GM06990 (cell line): ENCODE results near the gene CTIF.

ENCODE experiments used
- DNase-seq: peaks from one replicate; pipeline ENCODE4 v3.0.0-alpha.2; 2011; ENCODE audit not compliant: insufficient read length; ENCODE audit errors: extremely low read depth
- H3K27me3 ChIP-seq: replicated peaks from 2 replicates; pipeline ENCODE4 v1.6.0; 2011; ENCODE audit warnings: low read length; ENCODE audit not compliant: control insufficient read depth, insufficient read depth
- H3K36me3 ChIP-seq: 2 replicates; pipeline ENCODE4 v1.5.1; 2011; ENCODE audit warnings: low read length; ENCODE audit not compliant: control insufficient read depth, insufficient read depth
- H3K4me3 ChIP-seq: replicated peaks from 2 replicates; pipeline ENCODE4 v1.5.1; 2011; ENCODE audit warnings: low read depth, mild to moderate bottlenecking, control low read depth, low read length
- TF ChIP-seq, protein P1 (sequence below): IDR thresholded peaks from 2 replicates; pipeline ENCODE4 v1.5.1; 2011; ENCODE audit warnings: low read length, control low read depth, mild to moderate bottlenecking, inconsistent platforms; ENCODE audit not compliant: insufficient read depth, poor library complexity, severe bottlenecking

Gene CTIF

DNA sequence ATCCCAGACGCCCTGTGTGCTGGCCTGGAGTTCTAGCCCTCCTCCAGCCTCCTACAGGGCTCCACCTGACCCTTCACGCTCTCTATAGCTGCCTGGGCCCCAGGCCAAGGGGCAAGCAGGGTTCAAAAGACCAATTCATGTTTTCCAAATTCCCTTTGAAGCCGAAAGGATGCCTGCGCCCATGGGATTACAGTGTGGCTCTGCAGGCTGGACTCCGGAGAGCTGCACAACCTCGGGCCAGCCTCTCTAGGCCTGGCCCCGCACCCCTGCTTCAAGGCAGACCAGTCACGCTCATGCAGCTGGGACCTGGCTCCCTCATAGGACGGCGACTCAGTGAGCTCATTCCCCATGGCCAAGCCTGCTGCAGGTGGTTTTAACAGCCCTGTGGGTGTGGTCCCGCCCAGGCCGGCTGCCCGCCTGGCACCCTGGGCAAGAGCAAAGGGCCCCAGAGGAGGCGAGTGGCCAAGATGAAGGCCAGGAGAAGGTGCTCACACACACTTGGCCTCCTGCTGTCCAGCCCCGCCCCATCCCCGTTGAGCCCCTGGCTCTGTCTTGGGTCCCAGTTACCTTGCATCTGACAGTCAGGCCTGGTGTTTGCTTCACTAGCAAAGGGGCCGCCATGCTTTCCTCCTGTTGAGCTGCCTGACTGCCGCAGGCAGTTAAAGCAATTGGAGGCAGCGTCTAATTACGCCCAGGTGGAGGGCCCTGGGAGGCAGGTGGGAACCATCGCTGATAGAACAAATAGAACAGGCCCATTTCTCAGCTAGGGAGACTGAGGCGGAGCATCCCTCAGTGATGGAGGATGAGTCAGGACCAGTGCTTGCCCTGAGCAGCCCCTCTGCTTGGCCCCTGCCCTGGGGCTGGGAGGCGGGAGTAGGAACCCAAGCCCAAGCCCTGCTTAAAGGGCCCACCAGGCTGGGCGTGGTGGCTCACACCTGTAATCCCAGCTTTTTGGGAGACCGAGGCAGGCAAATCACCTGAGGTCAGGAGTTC is 355.1 kb downstream of the CTIF start:
- DNase-seq: no peak
- Histone ChIP-seq H3K4me3 (no peak overlapping the region), H3K36me3 (no peaks in the 10 kb centered on the region), H3K27me3 (no peaks in the 10 kb centered on the region)
- TF ChIP-seq, protein P1, sequence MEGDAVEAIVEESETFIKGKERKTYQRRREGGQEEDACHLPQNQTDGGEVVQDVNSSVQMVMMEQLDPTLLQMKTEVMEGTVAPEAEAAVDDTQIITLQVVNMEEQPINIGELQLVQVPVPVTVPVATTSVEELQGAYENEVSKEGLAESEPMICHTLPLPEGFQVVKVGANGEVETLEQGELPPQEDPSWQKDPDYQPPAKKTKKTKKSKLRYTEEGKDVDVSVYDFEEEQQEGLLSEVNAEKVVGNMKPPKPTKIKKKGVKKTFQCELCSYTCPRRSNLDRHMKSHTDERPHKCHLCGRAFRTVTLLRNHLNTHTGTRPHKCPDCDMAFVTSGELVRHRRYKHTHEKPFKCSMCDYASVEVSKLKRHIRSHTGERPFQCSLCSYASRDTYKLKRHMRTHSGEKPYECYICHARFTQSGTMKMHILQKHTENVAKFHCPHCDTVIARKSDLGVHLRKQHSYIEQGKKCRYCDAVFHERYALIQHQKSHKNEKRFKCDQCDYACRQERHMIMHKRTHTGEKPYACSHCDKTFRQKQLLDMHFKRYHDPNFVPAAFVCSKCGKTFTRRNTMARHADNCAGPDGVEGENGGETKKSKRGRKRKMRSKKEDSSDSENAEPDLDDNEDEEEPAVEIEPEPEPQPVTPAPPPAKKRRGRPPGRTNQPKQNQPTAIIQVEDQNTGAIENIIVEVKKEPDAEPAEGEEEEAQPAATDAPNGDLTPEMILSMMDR: no peak

DNA sequence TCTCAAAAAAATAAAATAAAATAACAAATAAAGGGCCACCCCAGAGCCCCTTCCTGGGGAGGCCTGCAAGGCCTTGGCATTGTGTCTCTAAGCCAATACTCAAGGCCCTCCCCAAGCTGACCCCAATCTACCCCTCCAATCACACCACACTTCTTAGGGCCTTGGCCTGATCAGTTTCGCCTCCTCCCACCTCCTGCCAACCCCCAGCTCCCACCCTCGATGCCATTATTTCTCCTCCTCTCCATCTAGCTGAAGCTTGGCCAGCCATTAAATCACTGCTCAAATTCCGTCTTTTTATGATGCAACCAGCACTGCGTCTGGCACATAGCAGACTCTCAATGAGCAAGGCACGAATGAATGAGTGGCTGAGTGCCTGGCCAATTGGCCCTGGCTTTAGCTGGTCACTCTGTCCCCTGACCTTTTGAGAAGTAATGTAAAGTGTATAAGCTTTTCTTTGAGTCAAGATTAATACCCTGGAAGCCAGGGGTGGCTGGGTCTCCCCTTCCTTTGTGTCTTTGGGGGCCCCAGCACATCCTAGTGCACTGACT is 356.0 kb downstream of the CTIF start:
- Histone ChIP-seq H3K4me3 (no peak overlapping the region), H3K27me3 (no peaks in the 10 kb centered on the region), H3K36me3 (no peaks in the 10 kb centered on the region)
- no peak for DNase-seq
- TF ChIP-seq, protein P1: no peak

DNA sequence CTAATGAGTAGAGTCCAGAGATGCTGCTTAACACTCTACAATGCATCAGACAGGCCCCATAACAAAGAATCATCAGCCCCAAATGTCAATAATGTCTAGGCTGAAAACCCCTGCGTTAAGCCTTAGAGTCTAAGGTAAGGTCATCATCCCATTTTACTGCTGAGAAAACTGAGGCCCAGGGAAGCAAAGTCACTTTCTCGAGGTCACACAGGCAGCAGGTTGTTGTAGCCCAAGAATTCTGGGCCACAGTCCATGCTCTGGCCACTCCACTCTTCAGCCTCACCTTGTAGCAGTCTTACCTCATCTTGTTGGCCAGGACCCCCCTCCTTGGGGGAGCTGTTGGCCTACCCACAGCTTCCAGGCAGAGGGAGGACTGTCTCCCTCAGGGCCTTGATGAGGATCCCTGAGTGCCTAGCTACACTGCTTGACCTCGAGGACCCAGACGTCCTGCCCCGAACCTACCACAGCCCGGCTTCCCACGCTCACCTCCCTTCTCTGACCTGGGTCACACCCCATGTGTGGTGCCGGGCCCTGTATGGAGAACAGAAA is 357.6 kb downstream of the CTIF start:
- H3K36me3 ChIP-seq: no peaks in the 10 kb centered on the region
- TF ChIP-seq, protein P1: no peak
- no peak overlapping the region for H3K4me3 ChIP-seq
- H3K27me3 ChIP-seq: no peaks in the 10 kb centered on the region
- no peak for DNase-seq

DNA sequence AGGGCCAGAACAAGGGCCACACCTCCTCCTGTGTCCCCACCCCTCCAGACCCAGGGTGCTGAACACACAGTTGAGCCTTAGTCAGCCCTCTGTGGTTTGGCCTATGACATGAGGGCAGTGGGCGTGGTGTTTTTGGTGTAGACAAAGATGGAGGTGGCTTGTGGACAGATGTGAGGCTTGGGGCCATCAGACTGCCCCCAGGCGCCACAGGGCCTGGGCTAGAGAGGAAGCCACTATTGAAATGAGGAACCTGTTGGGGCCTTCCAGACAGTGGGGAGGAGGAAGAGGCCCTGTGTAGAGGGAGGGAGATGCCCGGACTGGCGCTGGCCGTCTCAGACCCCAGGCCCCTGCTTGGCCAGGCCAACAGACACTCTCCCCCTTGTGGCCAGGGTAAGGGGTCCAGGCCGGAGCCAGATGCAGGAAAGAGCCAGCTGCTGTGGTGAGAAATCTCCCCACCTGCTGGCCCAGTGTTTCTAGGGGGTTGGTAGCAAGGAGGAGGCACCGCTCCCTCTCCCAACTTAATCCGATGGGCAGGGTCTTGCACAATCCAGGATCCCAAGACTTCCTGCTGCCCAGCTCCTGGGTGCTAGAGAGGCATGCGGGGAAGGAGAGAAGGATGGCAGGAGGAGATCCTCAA is 358.2 kb downstream of the CTIF start:
- DNase-seq: peak; percentile 48
- Histone ChIP-seq H3K4me3 (no peak overlapping the region), H3K27me3 (no peaks in the 10 kb centered on the region)

DNA sequence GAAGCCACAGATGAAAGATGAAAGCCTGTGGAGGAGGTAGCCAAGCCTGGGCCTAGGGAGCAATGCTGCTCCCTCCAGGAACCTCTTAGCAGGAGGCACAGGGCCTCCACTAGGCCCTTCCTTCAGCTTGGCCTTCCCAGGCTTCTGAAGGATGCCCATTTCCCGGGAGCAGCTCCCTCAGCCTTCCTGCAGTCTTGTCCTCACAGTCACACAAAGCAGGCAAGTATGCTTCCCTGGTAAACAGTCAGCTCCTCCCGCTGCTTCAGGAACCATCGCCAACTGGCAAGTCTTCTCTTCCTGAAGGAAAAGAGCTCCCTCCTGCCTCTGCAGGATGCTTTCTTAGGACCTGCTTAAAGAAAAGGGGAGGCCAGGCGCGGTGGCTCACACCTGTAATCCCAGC is 358.7 kb downstream of the CTIF start:
- TF ChIP-seq, protein P1: no peak
- no peak overlapping the region for H3K4me3 ChIP-seq
- no peaks in the 10 kb centered on the region for H3K27me3 ChIP-seq
- H3K36me3 ChIP-seq: no peaks in the 10 kb centered on the region
- no peak for DNase-seq

More for the DNA sequence above, 358.2 kb downstream of the CTIF start:
- H3K36me3 ChIP-seq: no peaks in the 10 kb centered on the region
- TF ChIP-seq, protein P1: no peak
